GM06990 (cell line): Measurements from ENCODE around the gene SPDEF.

Experiments used
- DNase-seq: peaks from one replicate; pipeline ENCODE4 v3.0.0-alpha.2; 2011; ENCODE audit not compliant: insufficient read length; ENCODE audit errors: extremely low read depth
- H3K27me3 ChIP-seq: replicated peaks from 2 replicates; pipeline ENCODE4 v1.6.0; 2011; ENCODE audit warnings: low read length; ENCODE audit not compliant: control insufficient read depth, insufficient read depth
- H3K36me3 ChIP-seq: 2 replicates; pipeline ENCODE4 v1.5.1; 2011; ENCODE audit warnings: low read length; ENCODE audit not compliant: control insufficient read depth, insufficient read depth
- H3K4me3 ChIP-seq: replicated peaks from 2 replicates; pipeline ENCODE4 v1.5.1; 2011; ENCODE audit warnings: low read depth, mild to moderate bottlenecking, control low read depth, low read length
- TF ChIP-seq, protein P1 (sequence below): IDR thresholded peaks from 2 replicates; pipeline ENCODE4 v1.5.1; 2011; ENCODE audit warnings: low read length, control low read depth, mild to moderate bottlenecking, inconsistent platforms; ENCODE audit not compliant: insufficient read depth, poor library complexity, severe bottlenecking

SPDEF gene

GRCh38 chr6:34560366-34561226 is 4.5 kb upstream of the SPDEF start:
- TF ChIP-seq, protein P1, sequence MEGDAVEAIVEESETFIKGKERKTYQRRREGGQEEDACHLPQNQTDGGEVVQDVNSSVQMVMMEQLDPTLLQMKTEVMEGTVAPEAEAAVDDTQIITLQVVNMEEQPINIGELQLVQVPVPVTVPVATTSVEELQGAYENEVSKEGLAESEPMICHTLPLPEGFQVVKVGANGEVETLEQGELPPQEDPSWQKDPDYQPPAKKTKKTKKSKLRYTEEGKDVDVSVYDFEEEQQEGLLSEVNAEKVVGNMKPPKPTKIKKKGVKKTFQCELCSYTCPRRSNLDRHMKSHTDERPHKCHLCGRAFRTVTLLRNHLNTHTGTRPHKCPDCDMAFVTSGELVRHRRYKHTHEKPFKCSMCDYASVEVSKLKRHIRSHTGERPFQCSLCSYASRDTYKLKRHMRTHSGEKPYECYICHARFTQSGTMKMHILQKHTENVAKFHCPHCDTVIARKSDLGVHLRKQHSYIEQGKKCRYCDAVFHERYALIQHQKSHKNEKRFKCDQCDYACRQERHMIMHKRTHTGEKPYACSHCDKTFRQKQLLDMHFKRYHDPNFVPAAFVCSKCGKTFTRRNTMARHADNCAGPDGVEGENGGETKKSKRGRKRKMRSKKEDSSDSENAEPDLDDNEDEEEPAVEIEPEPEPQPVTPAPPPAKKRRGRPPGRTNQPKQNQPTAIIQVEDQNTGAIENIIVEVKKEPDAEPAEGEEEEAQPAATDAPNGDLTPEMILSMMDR, result no peak
- H3K27me3 ChIP-seq, result no peaks in the 10 kb centered on the region
- no peak overlapping the region for H3K4me3 ChIP-seq
- H3K36me3 ChIP-seq, result no peaks in the 10 kb centered on the region
- no peak for DNase-seq

DNA sequence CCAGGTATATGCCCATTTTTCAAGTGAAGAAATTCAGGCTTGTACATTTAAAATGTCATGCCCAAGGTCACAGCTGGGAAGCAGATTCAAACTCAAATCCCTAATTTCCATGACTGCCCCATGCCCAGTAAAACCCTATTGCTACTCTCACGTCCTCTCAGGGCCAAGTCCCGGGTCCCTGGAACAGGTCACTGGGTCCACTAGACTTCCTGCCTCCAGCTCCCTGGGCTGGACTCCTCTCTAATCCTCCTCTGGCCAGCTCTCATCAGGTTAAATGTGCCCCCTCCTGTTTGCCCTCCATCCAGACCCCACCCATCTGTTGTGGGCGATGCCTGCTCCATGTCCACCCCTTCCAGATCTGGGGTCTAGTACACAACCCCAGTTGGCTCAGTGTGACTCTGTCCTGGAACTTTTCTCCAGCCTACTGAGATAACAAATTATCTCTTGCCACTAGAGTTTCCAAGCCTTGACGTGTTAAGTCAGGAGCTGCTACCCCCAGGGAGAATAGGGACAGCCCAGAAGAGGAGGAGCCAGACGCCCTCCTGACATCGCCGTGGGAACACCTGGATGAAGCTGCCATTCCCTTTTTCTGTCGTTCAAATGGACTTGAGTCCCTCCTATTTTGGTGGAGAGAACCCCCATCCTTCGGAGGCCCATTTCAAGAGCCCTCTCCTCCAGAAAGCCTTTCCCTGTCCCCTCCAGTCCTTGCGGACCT is 3.7 kb upstream of the SPDEF start:
- Histone ChIP-seq H3K4me3 (no peak overlapping the region), H3K36me3 (no peaks in the 10 kb centered on the region), H3K27me3 (no peaks in the 10 kb centered on the region)
- DNase-seq, result no peak
- TF ChIP-seq, protein P1, result no peak

- TF ChIP-seq, protein P1, result no peak
- no peak for DNase-seq
- H3K36me3 ChIP-seq, result no peaks in the 10 kb centered on the region
- no peak overlapping the region for H3K4me3 ChIP-seq
- no peaks in the 10 kb centered on the region for H3K27me3 ChIP-seq
Observed at GRCh38 chr6:34558172-34558714, 2.1 kb upstream of the SPDEF start.

DNA sequence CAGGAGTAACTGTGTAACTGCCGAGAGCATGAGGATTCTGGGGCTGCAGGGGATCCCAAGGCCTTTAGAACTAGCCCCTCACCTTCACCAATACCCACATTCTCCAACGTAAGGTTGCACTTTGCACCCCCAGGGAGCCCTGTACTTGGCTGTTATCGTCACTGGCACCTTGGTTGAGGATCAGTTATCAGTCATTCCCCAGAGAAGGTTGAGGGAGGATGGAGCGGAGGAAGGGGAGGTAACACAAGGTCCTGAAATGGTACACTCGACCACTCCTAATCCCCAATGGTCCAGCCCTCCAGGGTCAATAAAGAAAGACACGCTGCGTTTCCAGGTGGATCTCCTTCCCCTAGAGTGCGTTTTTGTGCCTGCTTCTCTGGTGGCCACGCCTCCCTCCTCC is 1.1 kb upstream of the SPDEF start:
- no peak for DNase-seq
- Histone ChIP-seq H3K36me3 (no peaks in the 10 kb centered on the region), H3K4me3 (no peak overlapping the region), H3K27me3 (no peaks in the 10 kb centered on the region)
- TF ChIP-seq, protein P1, result no peak

DNA sequence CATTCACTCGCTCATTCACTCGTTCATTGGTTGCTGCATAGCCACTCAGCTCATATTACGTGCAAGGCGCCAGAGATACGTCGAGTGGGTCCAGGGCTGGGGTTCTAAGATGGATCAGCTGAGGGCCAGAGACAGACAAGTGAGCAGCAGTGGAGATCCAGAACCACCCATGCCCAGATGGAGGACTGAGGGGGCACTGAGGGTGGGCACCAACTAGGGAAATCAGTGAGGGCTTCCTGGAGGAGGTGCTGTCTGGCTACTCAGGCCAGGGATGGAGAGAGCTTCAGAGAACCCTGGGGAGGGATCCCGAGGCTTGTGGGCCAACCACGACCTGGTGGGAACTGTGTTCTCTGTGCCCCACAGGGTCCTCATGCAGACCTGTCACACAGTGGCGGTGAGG is 364 bp upstream of the SPDEF start:
- H3K4me3 ChIP-seq, result no peak overlapping the region
- TF ChIP-seq, protein P1, result no peak
- no peaks in the 10 kb centered on the region; the same call in 1 of the 2 replicates for H3K27me3 ChIP-seq
- H3K36me3 ChIP-seq, result no peaks in the 10 kb centered on the region
- no peak for DNase-seq
